Superior temporal gyrus (tissue), 1 donor: ENCODE data around the gene STX2.
"Not testable (repeated sequence)": the region's sequence is repeated elsewhere in the genome, so short reads cannot be mapped to it uniquely, and the experiment has no call there.

ENCODE experiments used
- DNase-seq: peaks from one replicate; pipeline ENCODE4 v3.0.0-alpha.2; 2016; ENCODE audit errors: extremely low spot score

STX2 gene

GRCh38 chr12:130764475-130765185, 74.4 kb downstream of the STX2 start:
- no peak for DNase-seq

- no peak for DNase-seq
These were observed 75.0 kb downstream of the STX2 start for GRCh38 chr12:130764073-130764472.

- DNase-seq: no peak
These were observed 76.8 kb downstream of the STX2 start for GRCh38 chr12:130762319-130762675.

DNA sequence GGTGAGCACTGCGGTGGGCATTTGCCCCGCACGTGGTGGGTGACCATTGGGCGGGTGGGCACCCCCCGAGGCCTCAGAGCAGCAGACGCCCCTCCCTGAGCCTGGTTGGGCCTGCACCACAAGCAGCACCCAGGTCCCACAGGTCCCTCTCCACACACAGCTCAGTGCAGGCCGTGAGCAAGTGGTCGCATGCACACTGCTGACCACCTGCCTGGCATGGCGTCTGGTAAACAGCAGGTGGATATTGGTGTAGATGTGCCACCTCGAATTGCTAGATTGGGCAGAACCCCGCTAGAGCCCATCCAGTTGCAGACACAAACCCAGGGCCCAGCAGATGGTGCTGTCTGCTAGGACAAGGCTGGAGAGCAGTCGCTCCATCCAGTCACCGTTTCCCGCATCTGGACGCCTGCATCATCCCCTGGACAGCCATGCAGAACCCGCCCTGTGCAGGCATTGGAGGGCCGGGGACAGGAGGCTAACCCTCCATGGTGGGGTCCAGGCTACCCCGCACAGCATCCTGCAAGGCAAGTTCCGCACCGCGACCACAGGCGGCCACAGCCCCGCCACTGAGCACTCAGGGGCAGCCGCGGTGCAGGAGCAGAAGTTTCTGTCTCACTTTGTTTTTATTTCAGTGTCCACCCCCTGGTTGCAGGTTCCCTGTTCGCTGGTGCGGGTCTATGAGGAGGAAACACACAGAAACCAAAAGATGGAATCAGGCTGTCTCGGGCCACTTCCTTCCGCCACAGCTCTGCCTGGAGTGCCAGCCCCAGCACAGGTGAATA, 77.3 kb downstream of the STX2 start:
- DNase-seq: peak; percentile 74

- DNase-seq: no peak
These were observed 84.7 kb downstream of the STX2 start for GRCh38 chr12:130754234-130754901.

DNA sequence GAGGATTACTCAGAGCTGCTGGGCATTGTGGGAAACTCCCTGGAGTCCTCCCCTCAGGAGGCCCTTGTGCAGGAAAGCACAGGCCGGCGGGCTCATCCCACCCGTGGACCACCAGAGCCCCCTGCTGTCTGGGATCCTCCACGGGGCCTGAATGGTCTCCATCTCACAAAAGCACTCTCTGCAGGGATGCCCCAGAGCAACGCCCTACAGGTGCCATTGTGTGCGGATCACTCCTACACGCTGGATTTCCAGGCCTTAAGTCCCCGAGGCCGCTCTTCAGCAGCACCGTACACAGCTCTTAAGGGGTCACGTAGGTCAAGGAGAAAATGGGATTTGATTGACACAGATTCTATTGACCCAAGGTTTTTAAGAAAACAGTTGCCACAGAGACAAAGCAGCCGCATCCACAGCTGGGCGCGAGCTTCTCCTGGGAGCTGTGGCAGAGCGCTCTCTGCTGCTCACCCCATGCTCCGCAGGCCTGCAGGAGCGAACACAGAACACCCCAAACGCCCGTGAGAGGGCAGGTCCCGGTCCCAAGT, 86.3 kb downstream of the STX2 start:
- DNase-seq: no peak

DNA sequence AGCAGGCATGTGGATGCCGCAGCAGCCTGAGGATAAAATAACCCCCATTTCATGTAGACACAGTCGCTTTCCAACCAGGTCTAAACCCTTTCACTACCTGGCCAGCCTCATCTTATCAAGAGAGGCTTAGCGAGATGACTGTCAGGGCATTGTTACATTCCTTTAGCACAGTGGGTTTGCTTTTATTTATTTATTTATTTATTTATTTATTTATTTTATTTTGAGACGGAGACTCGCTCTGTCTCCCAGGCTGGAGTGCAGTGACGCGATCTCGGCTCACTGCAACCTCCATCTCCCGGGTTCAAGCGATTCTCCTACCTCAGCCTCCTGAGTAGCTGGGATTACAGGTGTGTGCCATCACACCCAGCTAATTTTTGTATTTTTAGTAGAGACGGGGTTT, 87.0 kb downstream of the STX2 start:
- DNase-seq: not testable (repeated sequence)

- peak; percentile 11 for DNase-seq
These were observed 90.3 kb downstream of the STX2 start for GRCh38 chr12:130748786-130749185.

- DNase-seq: peak; percentile 89
These were observed 90.9 kb downstream of the STX2 start for GRCh38 chr12:130747867-130748740.

DNA sequence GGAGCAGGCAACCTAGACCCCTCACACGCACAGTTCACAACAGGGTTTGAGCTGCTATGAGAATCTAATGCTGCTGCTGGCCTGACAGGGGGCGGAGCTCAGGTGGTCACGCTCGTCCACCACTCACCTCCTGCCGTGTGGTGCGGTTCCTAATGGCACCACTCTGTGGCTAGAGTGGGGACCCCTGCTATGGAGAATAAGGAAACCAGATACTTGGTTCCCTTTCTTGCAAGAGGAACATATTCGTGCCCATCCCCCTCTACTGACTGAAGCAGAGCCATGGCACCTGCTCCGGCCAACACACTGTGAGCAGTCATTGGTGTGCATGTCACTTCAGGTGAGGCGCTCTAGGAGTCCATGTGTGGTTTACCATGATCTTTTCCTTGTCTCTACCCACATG, 92.5 kb downstream of the STX2 start:
- DNase-seq: no peak

DNA sequence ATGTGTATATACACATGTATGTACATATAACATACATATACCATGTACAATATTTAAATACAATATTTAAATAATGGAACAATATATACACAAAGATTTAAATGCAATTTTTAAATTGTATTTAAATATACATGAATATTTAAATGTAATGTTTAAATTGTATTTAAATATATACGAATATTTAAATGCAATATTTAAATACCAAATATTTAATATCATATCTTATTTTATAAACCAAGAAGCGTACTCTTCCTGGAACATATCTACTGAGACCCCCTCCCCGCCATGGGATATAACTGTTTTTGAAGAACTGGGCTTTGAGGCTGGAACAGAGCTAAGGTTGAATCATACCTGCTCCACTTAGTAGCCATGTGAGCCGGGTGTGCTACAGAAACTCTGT, 93.1 kb downstream of the STX2 start:
- DNase-seq: no peak

DNA sequence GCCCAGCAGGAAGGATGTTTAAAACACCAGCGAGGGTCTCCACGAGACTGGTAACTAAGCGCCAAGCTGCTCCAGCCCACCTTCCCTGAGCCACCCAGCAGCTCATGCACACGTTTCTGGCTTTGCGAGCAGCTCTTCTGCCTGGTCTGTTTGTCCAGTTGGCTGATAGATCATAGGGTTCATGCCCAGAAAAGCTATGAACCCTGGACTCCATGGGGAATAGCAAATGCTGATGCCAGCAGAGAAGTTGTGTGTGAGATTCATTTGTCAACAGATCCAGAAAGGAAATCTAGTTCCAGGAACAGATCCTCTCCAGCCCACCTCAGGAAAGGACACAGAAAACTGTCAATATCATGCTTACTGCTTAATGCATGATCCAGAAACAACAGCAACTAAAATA, 94.8 kb downstream of the STX2 start:
- no peak for DNase-seq

DNA sequence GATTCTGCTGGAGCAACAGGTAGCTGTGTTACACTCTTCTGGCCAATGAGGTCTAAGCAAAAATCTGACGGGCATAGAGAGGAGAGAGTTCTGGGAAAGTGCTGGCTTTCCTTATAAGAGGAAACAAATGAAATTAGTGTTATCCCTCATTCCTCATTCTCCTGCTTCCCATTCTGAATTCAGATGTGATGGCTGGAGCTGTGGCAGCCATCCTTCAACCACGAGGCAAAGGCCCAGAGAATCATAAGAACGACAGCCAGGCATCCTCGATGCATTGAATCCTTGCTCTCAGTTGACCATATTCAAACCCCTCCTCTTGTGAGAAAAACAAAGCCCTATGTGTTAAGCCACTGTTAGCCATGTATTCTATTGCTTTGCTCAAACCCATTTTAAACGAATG, 95.4 kb downstream of the STX2 start:
- no peak for DNase-seq

- DNase-seq: no peak
These were observed 95.9 kb downstream of the STX2 start for GRCh38 chr12:130743176-130743575.

DNA sequence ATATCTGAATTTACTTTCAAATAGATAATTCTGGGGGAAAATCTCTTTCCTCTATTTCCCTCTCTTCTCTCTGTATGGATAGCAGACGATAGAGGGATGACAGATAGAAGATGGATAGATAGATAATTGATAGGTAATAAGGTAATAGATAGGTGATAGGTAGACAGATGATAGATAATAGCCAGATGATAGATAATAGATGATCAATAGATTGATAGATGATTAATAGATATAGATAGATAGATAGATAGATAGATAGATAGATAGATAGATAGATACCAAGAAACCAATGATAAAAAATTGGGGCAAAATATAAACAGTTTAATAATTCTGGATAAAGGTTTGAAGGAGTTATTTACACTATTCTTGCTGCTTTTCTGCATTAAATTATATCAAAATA, 96.3 kb downstream of the STX2 start:
- no peak for DNase-seq

DNA sequence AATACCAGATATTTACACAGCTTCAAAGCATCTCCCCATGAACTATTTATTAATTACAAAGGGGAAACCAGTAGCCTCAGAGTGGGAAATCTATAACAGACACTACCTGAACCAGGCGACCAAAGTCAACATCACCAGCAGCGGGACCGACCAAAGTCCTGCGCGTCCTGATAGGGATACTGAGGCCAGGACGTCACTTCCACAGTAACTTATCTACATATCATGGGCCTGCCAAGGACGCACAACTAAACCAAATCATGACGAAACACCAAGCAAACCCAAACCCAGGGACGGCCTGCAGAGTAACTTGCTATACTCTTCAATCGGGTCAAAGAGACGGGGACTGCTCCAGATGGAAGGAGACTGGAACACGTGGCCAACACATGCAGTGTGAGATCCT, 96.9 kb downstream of the STX2 start:
- DNase-seq: no peak
